NCI-H1048 (cell line): ENCODE data around the gene RNF151.
A peak's percentile ranks its signal among the peaks of the same experiment; 100 is the strongest.
"Not testable (repeated sequence)": the region's sequence is repeated elsewhere in the genome, so short reads cannot be mapped to it uniquely, and the experiment has no call there.

ENCODE experiments used
- DNase-seq: peaks from one replicate; lab custom pipeline; 2025; lab: John Stamatoyannopoulos, UW

RNF151 gene

GRCh38 chr16:1966460-1966859 is at the start of gene RNF151:
Gene RNF151, plus strand, starts transcription at chr16:1966856. Its CDS starts 26 bp downstream, at chr16:1966882.
- DNase-seq = no peak

- DNase-seq = no peak
Measured at GRCh38 chr16:1917056-1917664, 49.5 kb upstream of the RNF151 start.

GRCh38 chr16:1917665-1918350 is 48.8 kb upstream of the RNF151 start:
- DNase-seq = no peak

- no peak for DNase-seq
Measured at GRCh38 chr16:1918351-1919326, 48.0 kb upstream of the RNF151 start, which contains the start of gene HS3ST6. Gene HS3ST6, minus strand, starts transcription at chr16:1918415. Its CDS starts 92 bp downstream, at chr16:1918323.

- no peak for DNase-seq
Measured at GRCh38 chr16:1919327-1919998, 47.2 kb upstream of the RNF151 start.

- DNase-seq = not testable (repeated sequence)
Measured at GRCh38 chr16:1920122-1920521, 46.5 kb upstream of the RNF151 start.

GRCh38 chr16:1920727-1921171 is 45.9 kb upstream of the RNF151 start:
- DNase-seq = no peak

- no peak for DNase-seq
Measured at GRCh38 chr16:1922357-1922756, 44.3 kb upstream of the RNF151 start.

GRCh38 chr16:1923299-1924034 is 43.2 kb upstream of the RNF151 start:
- no peak for DNase-seq

GRCh38 chr16:1924095-1924494 is 42.6 kb upstream of the RNF151 start:
- no peak for DNase-seq

- no peak for DNase-seq
Measured at GRCh38 chr16:1926271-1926670, 40.4 kb upstream of the RNF151 start.

- no peak for DNase-seq
Measured at GRCh38 chr16:1929105-1929504, 37.6 kb upstream of the RNF151 start.

GRCh38 chr16:1929578-1930337 is 36.9 kb upstream of the RNF151 start:
- DNase-seq = peak; percentile 32

GRCh38 chr16:1930338-1930720 is 36.3 kb upstream of the RNF151 start:
- DNase-seq = no peak

- no peak for DNase-seq
Measured at GRCh38 chr16:1932050-1933028, 34.3 kb upstream of the RNF151 start.

- no peak for DNase-seq
Measured at GRCh38 chr16:1933097-1933661, 33.5 kb upstream of the RNF151 start.

GRCh38 chr16:1936945-1937479 is 29.6 kb upstream of the RNF151 start:
- DNase-seq = no peak

- DNase-seq = no peak
Measured at GRCh38 chr16:1938316-1938715, 28.3 kb upstream of the RNF151 start.

GRCh38 chr16:1938910-1939309 is 27.7 kb upstream of the RNF151 start:
- no peak for DNase-seq
